Activated T-cell treated with anti-CD3 and anti-CD28 coated beads, Interleukin-2, amount 50 U/mL, for 48 hours (primary cell): ENCODE results near the gene PDGFB.

Experiments used
- DNase-seq, 2 experiments: peaks; one replicate each; pipeline ENCODE4 v3.0.0-alpha.2; 2020

Gene PDGFB

GRCh38 chr22:39244496-39245129 lies at the start of gene PDGFB:
PDGFB (minus strand) TSS chr22:39244982; CDS start chr22:39243963, 1,019 bp downstream.
- no peak for DNase-seq

DNA sequence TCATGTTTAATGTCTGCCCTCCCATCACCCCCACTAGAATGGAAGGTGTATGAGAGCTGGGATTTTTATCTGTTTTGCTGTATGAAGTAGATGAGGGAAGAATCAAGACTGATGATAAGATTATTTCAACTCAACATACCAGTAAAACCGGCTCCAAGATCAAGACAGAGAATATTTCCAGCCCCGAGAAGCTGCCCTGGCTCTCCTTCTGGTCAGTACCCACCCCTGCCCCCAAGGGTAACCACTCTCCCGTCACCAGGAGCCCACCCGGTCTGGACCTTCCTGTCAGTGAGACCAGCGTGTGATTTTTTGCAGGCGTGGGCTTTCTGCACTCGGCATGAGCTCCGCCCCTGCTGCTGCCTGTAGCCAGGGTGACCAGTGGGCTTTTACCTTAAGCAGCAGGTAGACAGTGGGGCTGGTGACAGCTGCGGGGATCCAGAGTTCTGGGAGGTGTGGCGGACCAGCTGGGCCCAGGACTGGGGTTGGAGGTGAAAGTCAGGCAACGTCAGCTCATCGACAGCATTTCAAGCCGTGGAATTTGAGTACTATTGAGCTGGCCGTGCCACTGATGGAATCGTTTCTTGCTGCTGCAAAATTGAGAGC lies 49.1 kb upstream of the PDGFB start:
- no peak for DNase-seq

- DNase-seq: no peak
These were observed 47.8 kb upstream of the PDGFB start for GRCh38 chr22:39292561-39293074.

GRCh38 chr22:39292031-39292462 lies 47.3 kb upstream of the PDGFB start:
- DNase-seq: no peak

DNA sequence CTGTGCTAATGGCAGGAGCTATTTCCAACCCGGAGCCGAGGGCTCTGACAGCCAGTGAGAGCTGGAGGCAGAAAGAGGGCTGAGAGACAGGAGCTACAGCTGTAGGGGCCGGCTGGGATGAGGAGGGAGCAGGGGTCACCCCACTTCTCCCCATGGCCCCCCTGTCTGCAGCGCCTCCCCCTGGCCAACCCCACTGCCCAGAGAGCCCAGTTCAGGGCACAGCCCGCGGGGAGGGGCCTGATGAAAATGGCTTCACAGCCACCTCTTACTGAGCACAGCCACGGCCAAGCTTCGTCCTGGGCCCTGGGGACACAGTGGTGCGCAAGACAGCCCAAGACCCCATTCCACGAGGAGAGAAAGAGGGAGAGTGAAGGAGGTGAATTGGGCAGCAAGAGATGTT lies 46.7 kb upstream of the PDGFB start:
- DNase-seq: no peak

GRCh38 chr22:39290724-39291161 lies 46.0 kb upstream of the PDGFB start:
- DNase-seq: no peak

GRCh38 chr22:39289975-39290720 lies 45.4 kb upstream of the PDGFB start:
- DNase-seq: no peak

DNA sequence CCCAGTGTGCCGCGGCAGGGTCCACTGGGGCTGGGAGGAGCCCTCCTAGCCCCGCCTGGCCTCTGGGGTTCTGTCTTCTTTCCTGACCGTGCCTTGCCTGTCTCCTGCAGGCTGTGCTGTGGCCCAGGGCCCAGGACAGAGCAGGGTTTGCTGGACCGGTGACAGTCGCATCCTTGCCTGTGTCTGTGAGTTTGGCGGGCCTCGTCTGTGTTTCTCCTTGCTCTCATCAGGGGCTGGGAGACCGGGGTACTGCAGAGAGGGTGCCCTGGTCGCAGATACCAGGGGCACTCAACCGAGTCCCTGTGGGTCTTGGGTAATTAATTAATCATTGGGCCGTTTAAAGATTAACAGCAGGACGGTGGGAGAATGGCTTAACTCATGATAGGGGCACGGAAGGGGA lies 44.8 kb upstream of the PDGFB start:
- DNase-seq: no peak

- DNase-seq: no peak
These were observed 43.5 kb upstream of the PDGFB start for GRCh38 chr22:39288135-39288898.

- DNase-seq: no peak
These were observed 42.4 kb upstream of the PDGFB start for GRCh38 chr22:39287076-39287725.

GRCh38 chr22:39284983-39285382 lies 40.2 kb upstream of the PDGFB start:
- no peak for DNase-seq

- DNase-seq: no peak
These were observed 39.6 kb upstream of the PDGFB start for GRCh38 chr22:39284142-39284980.

DNA sequence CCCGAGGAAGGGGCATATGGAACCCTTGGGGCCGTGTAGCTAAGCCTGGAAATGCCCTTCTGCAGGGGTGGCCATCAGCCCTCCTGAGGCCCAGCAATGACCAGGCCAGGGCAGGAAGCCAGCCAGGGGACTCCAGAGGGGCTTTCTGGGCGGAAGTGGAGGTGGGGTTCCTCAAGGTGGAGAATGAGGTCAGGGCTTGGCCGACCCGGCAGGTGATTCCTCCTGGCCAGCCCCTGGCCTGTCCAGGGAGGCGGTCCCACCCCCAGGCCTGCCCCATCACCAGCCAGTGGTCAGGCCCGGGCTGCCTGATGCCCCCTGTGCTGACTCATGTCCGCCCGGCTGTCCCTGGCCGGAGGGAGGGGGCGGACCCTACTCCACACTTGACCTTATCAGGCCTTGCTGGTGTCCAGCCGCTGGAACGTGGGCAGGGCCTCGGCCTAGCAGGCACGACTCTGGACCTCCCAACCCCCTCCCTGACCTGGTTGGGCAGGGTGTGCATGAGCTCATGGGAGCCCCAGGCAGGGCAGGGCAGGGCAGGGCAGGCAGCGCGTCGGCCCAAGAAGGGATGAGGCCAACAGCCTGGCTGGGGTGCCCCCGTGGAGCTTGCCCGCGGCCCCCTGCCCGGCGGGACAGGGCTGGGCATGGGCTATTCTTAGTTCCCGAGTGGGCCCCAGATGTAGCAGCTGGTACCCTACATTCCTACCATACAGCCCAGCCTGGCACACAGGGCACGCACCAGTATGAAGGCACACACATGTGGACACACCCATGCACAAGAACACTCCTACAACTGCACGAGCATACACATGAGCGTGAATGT lies 38.8 kb upstream of the PDGFB start:
- DNase-seq: no peak

- no peak for DNase-seq
These were observed 38.0 kb upstream of the PDGFB start for GRCh38 chr22:39282645-39283321.

- DNase-seq: no peak
These were observed 36.3 kb upstream of the PDGFB start for GRCh38 chr22:39281126-39281525.

DNA sequence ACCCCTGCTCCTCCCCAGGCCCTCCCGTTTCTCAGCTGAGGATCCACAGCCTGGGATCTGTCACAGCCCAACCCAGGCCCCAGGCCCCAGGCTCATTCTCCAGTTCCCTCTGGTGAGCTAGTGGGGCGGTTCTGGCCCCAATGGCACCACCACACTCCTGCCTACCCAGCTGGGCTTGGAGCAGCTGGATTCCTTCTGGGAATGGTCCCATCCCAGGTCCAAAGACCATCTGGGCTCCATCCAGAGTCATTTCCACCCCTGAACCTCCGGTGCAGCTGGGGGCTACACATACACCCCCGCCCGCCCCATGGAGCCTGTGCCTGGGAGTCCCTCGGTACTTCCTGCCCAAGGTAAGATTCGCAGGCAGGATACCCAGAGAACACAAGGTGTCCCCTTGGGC lies 35.5 kb upstream of the PDGFB start:
- DNase-seq: no peak

DNA sequence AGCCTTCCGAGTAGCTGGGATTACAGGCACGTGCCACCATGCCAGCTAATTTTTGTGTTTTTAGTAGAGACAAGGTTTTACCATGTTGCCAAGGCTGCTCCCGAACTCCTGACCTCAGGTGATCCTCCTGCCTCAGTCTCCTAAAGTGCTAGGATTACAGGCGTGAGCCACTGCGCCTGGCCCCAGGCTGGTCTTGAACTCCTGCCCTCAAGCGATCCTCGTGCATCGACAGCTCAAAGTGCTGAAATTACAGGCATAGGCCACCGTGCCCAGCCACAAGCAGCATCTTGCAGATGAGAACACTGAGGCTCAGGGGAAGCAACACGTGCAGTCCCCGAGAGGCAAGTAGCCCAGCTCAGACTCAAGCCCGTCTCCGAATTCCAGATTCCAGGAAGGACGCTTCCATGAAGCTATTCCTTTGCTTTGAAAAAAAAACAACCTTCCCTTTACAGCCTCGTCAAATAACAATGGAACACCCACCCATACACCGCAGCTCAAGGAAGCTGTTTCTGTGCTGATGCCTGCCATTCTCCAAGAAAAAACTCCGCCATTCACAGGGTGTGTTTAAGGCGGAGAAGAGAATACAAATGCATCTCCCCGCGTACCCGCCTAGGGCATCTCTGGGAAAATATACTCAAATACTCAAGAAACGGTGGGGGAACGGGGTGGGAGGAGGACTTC lies 34.5 kb upstream of the PDGFB start:
- DNase-seq: no peak

DNA sequence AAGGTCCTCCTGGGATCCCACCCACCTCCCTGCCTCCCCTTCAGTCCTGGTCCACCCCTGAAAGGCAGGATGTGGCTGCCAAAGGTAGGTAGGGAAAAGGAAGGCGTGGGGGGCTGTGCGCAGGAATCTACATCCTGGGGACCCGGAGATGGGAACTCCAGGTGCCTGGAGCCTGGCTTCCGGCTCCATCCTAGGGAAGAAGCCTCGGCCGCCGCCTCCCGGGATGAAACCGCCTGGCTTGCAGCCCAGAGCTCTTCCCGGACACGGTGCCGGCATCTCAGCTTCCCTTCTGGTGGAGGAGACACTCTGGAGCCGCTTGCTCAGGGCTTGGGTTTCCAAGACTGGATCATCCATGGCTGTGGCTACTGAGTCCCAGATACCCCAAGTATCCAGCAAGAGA lies 33.3 kb upstream of the PDGFB start:
- no peak for DNase-seq

GRCh38 chr22:39277142-39277607 lies 32.4 kb upstream of the PDGFB start:
- no peak for DNase-seq
